MCF 10A (cell line): Measurements from ENCODE around the gene MAML2. TPM values are rescaled to one million over a fixed set of nuclear protein-coding genes. Genes with fewer than 3 reads are reported as not detected.
A peak's percentile ranks its signal among the peaks of the same experiment; 100 is the strongest.

Experiments
- BruUV-seq: library from RNA; stranded (reverse); fragments of 400-500 nt; replicated peaks from 2 replicates; lab custom pipeline; 2021; lab: Mats Ljungman, UMichigan
- CTCF ChIA-PET: fragments of 300-600 bp; sonication (Branson Sonifier 250); formaldehyde crosslinking; extraction: SDS; loops from one replicate; lab custom pipeline; 2021; ENCODE audit warnings: antibody characterized with exemption, inconsistent platforms; lab: Yijun Ruan, JAX
- POLR2A ChIA-PET: fragments of 300-600, 350-650 bp; sonication (Branson Sonifier 250); formaldehyde crosslinking; extraction: SDS; loops from one replicate; lab custom pipeline; 2020; ENCODE audit warnings: antibody characterized with exemption, inconsistent platforms; lab: Yijun Ruan, JAX
- DNase-seq: peaks from one replicate; pipeline ENCODE4 v3.0.0-alpha.2; 2018; ENCODE audit not compliant: unreplicated experiment
- H3K27ac Mint-ChIP-seq: one replicate; pipeline ENCODE4 v1.8.0; 2022; ENCODE audit warnings: mild to moderate bottlenecking, low read depth, mixed read lengths; ENCODE audit not compliant: unreplicated experiment
- H3K27me3 Mint-ChIP-seq: one replicate; pipeline ENCODE4 v1.8.0; 2022; ENCODE audit warnings: mixed read lengths; ENCODE audit not compliant: insufficient read depth, unreplicated experiment
- H3K36me3 Mint-ChIP-seq: one replicate; pipeline ENCODE4 v1.8.0; 2022; ENCODE audit warnings: mild to moderate bottlenecking, moderate library complexity, mixed read lengths; ENCODE audit not compliant: insufficient read depth, unreplicated experiment
- H3K4me1 Mint-ChIP-seq: one replicate; pipeline ENCODE4 v1.8.0; 2022; ENCODE audit warnings: mixed read lengths; ENCODE audit not compliant: insufficient read depth, unreplicated experiment
- H3K4me3 Mint-ChIP-seq: one replicate; pipeline ENCODE4 v1.8.0; 2022; ENCODE audit warnings: mild to moderate bottlenecking, moderate library complexity, mixed read lengths; ENCODE audit not compliant: unreplicated experiment
- H3K9me3 Mint-ChIP-seq: one replicate; pipeline ENCODE4 v1.8.0; 2022; ENCODE audit warnings: mixed read lengths; ENCODE audit not compliant: unreplicated experiment
- intact Hi-C: fragments of 100-400 bp; cut with micrococcal nuclease; formaldehyde crosslinking; loops from 2 replicates; pipeline ENCODE4 v1.14.1; 2022
- total RNA-seq: library from RNA; stranded (reverse); gene quantifications from 2 replicates; pipeline ENCODE4 v1.2.3, GENCODE V29; 2022
- TF ChIP-seq, protein P1 (sequence below): fragments of 200-600 bp; IDR thresholded peaks from one replicate; pipeline ENCODE4 v1.8.0; 2022; ENCODE audit warnings: antibody characterized with exemption, mild to moderate bottlenecking; ENCODE audit not compliant: unreplicated experiment

The MAML2 gene
- total RNA-seq, 1 experiment from 2014 or later = 8.6 TPM

DNA sequence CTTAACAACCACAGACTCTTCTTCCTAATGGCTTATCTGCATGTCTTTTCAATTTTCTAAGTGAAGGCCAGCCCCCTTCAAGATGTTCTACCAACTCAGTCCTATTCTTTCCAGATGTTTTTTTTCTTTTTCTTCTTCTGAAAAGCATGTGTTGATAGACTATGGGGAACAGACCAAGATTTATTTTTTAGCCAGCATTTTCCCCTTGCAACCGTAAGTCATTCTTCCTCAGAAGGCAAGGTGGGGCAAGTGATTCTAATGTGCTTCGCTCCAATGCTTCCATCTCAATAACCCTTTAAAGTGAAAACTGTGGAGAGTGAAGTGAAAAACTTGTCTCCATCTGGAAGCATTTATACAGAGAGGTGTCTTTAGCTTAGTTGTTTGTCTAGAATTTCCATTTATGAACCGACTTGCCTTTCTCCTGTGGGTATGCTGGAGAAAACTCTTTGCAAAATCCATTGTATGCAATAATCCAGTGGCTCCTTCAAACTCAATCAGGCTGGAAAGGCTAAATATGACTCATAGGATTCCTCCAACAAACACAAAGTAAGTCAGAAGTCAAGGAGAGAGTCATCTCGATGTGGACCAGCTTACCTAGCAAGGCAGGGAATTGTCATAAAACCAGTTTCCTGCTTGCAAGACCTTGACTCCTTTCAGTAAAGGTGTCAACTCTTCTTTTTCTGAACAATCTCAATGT is 83.7 kb downstream of the MAML2 start:
- Mint-ChIP-seq H3K4me1 (peaks cover 68% of the 10 kb centered on the region), H3K36me3 (peaks cover 6% of the 10 kb centered on the region), H3K9me3 (no peaks in the 10 kb centered on the region), H3K27ac (peak overlapping the region; percentile 77), H3K27me3 (no peaks in the 10 kb centered on the region), H3K4me3 (no peak overlapping the region)
- ChIA-PET POLR2A (interaction anchor here (0.6 to 1.9 kb wide), 9 partner anchors 10 to 467 kb away, joined by 3 to 10 read pairs (median 3); partner anchors contain the start of gene MAML2), CTCF (interaction anchor here (0.7 to 3.8 kb wide), 3 partner anchors 9 to 83 kb away, joined by 3 to 18 read pairs (median 4); partner anchors contain the start of gene MAML2)
- no TSS peak for BruUV-seq
- intact Hi-C loops = no loop called here
- TF ChIP-seq, protein P1, sequence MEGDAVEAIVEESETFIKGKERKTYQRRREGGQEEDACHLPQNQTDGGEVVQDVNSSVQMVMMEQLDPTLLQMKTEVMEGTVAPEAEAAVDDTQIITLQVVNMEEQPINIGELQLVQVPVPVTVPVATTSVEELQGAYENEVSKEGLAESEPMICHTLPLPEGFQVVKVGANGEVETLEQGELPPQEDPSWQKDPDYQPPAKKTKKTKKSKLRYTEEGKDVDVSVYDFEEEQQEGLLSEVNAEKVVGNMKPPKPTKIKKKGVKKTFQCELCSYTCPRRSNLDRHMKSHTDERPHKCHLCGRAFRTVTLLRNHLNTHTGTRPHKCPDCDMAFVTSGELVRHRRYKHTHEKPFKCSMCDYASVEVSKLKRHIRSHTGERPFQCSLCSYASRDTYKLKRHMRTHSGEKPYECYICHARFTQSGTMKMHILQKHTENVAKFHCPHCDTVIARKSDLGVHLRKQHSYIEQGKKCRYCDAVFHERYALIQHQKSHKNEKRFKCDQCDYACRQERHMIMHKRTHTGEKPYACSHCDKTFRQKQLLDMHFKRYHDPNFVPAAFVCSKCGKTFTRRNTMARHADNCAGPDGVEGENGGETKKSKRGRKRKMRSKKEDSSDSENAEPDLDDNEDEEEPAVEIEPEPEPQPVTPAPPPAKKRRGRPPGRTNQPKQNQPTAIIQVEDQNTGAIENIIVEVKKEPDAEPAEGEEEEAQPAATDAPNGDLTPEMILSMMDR = no peak
- DNase-seq = peak; percentile 77

DNA sequence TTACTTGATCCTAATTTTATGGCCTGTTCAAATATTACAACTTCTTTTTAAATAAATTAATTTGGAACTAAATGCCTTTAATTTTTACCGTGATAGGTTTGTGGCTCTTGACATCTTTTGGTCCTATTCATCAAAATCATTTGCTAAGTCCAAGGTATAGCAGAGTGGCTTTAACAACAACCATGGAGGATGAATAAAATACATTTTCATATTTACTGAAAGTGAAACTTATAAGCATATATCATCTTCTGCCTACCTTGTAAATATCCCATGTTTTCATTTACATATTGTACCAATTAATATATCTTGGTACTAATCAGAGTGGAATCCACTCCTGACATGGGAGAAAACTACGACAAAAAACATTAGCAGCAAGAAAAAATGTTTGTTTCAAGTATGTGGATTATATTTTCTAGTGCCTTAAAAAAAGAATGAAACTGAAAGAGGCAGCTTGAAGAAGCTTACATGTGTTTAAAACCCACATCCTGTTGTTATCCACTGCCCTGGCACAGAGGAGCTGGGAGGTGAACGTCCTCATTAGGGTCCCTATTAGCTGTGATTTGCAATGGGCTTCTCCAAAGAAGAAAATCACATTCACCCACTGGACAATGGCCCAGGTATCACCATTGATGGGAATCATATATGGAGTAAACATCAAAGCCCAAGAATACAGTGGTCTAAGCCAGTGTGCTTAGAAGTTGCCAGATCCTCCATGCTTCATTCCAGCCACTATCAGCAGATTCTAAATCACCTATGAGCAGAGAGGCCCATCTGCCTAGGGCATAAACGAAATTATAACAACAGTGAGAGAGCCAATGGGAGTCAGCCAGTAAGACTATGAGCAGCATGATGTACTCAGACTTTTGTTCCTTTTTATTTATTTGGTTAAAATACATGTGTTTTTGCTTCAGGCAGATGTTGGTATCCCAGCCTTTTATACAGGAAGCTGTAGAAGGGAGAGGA is 84.7 kb downstream of the MAML2 start:
- H3K36me3 Mint-ChIP-seq = peaks cover 6% of the 10 kb centered on the region
- intact Hi-C loops = no loop called here
- no TSS peak for BruUV-seq

DNA sequence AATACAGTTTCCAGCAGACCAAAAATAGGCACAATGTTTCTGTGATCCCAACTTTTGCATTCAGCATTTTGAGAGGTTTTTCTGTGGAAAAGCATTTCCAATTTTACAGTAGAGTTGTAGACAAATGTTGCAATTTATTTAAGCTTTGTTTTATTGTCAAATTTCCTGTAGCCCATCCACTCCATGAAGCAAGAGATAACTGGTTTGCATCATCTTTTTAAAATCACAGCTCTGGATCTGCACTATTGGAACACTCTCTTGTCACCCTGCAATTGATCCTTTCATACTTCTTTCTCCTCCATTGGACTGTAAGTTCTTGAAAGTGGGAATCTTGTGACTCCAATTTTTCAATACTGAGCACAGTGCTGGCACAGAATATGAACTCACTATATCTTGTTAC is 86.0 kb downstream of the MAML2 start:
- no peak for DNase-seq
- Mint-ChIP-seq H3K36me3 (peaks cover 6% of the 10 kb centered on the region), H3K4me1 (peaks cover 62% of the 10 kb centered on the region), H3K4me3 (no peak overlapping the region), H3K27ac (peak overlapping the region; percentile 77), H3K27me3 (no peaks in the 10 kb centered on the region), H3K9me3 (no peaks in the 10 kb centered on the region)
- POLR2A ChIA-PET = interaction anchor here (0.6 to 1.2 kb wide), 4 partner anchors 14 to 336 kb away, joined by 3 to 4 read pairs (median 3); no protein-coding TSS in a partner anchor
- CTCF ChIA-PET = interaction anchor here (0.7 kb wide), 1 partner anchor 41 kb away, joined by 4 read pairs; no protein-coding TSS in a partner anchor
- TF ChIP-seq, protein P1 = no peak
- no TSS peak for BruUV-seq
- intact Hi-C loops = no loop called here

More for the DNA sequence above, 84.7 kb downstream of the MAML2 start:
- Mint-ChIP-seq H3K4me1 (peaks cover 71% of the 10 kb centered on the region), H3K9me3 (no peaks in the 10 kb centered on the region), H3K4me3 (no peak overlapping the region), H3K27me3 (no peaks in the 10 kb centered on the region), H3K27ac (peak overlapping the region; percentile 77)
- DNase-seq = no peak
- CTCF ChIA-PET = interaction anchor here (0.5 to 3.8 kb wide), 2 partner anchors 54 to 84 kb away, joined by 4 to 18 read pairs; partner anchors contain the start of gene MAML2
- POLR2A ChIA-PET = interaction anchor here (1.0 to 1.9 kb wide), 3 partner anchors 9 to 20 kb away, joined by 3 to 10 read pairs (median 6); no protein-coding TSS in a partner anchor
- TF ChIP-seq, protein P1 = no peak
